ENCODE measurements around the gene IL10RB. TPM values are rescaled to one million over a fixed set of nuclear protein-coding genes. Genes with fewer than 3 reads are reported as not detected.

IL10RB gene
- total and polyA plus RNA-seq, 2 donors (not counting 1 experiment from before 2014, with no cell fraction given): 29.3 to 32.5 TPM

- no peaks in the 10 kb centered on the region for H3K27me3 Mint-ChIP-seq
- no peak overlapping the region for H3K9ac ChIP-seq (ENCODE audit: low read length)
- H3K79me2 ChIP-seq (ENCODE audit: control insufficient read depth, insufficient read depth, low read length): peaks cover 18% of the 10 kb centered on the region
- H3K27ac Mint-ChIP-seq: no peak overlapping the region
- intact Hi-C loops (cut with micrococcal nuclease): no loop called here
- no peak overlapping the region for H2AFZ ChIP-seq (ENCODE audit: insufficient read depth, low read depth, low read length, poor library complexity, severe bottlenecking)
- H3K27ac ChIP-seq (ENCODE audit: low read length in 2 of 2): no peak overlapping the region
- H3K9me3 ChIP-seq (ENCODE audit: control extremely low read depth in 1 of 3, control insufficient read depth in 2 of 3, insufficient read depth in 1 of 3, low read length in 2 of 3): no peaks in the 10 kb centered on the region
- H3K4me2 ChIP-seq (replicated peaks; ENCODE audit: low read depth, low read length, poor library complexity, severe bottlenecking): no peak overlapping the region
- ChIA-PET POLR2A (no interaction called here), CTCF (no interaction called here)
- ATAC-seq (ENCODE audit: low read depth) (no peak), DNase-seq (no peak)
- peaks cover 0 to 58% of the 10 kb centered on the region in 2 experiments for H3K36me3 ChIP-seq (replicated peaks in 1 of 2; ENCODE audit: control extremely low read depth in 1 of 2, control insufficient read depth in 1 of 2, extremely low read depth in 1 of 2, insufficient read depth in 2 of 2, low read length in 1 of 2)
- H3K4me3 ChIP-seq (ENCODE audit: control extremely low read depth in 1 of 5, extremely low read depth in 1 of 5, insufficient read depth in 1 of 5, low read depth in 2 of 5, low read length in 4 of 5): no peak overlapping the region
- H3K27me3 ChIP-seq (replicated peaks in 1 of 4; ENCODE audit: control extremely low read depth in 1 of 4, control insufficient read depth in 3 of 4, insufficient read depth in 4 of 4, low read length in 3 of 4): no peaks in the 10 kb centered on the region
- no peak for TF ChIP-seq EZH2 (IDR thresholded peaks at IDR 0.05; ENCODE audit: borderline replicate concordance, insufficient read depth, low read depth, low read length, poor library complexity, severe bottlenecking)
- no peak for TF ChIP-seq CTCF (IDR thresholded peaks at IDR 0.05)
- H3K4me1 ChIP-seq (ENCODE audit: control insufficient read depth in 2 of 2, insufficient read depth in 2 of 2, low read length in 2 of 2): peaks cover 22 to 31% of the 10 kb centered on the region in 2 donors
- WGBS (ENCODE audit: insufficient coverage): 97% methylated on average over 7 of the region's 7 CpGs
- no peaks in the 10 kb centered on the region for H3K9me3 Mint-ChIP-seq (ENCODE audit: insufficient read depth)
- no peaks in the 10 kb centered on the region for H4K20me1 ChIP-seq (ENCODE audit: control insufficient read depth, insufficient read depth, low read length, poor library complexity, severe bottlenecking)
- peaks cover 25% of the 10 kb centered on the region for H3K4me1 Mint-ChIP-seq
- no peak overlapping the region for H3K4me3 Mint-ChIP-seq
Observed at GRCh38 chr21:33293136-33293535, 27.0 kb downstream of the IL10RB start.

DNA sequence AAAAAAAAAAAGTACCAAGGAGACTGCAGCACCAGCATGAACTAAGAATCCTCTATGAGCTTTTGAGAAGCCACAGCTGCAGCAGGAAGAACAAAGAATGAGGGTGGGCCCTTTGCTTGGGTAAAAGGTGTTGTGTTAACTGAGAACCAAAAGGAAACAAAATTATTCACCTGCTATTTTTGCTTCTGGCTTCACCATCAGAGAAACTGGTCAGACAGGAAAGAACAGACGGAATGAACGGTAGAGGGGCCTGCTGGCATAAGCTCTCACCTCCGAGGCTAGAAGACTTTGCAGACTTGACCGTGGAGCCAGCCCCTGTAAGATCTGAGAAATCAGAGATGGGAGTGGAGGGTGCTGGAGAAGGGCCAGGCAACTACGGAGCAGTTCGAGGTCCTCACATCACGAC lies 27.6 kb downstream of the IL10RB start:
- Mint-ChIP-seq H3K27me3 (no peaks in the 10 kb centered on the region), H3K27ac (peak overlapping the region; percentile 78), H3K9me3 (ENCODE audit: insufficient read depth) (no peaks in the 10 kb centered on the region), H3K4me1 (peaks cover 29% of the 10 kb centered on the region), H3K4me3 (no peak overlapping the region)
- H3K27ac ChIP-seq (ENCODE audit: low read length in 2 of 2): no peak overlapping the region
- peaks cover 0 to 52% of the 10 kb centered on the region in 2 experiments for H3K36me3 ChIP-seq (replicated peaks in 1 of 2; ENCODE audit: control extremely low read depth in 1 of 2, control insufficient read depth in 1 of 2, extremely low read depth in 1 of 2, insufficient read depth in 2 of 2, low read length in 1 of 2)
- no peaks in the 10 kb centered on the region for H3K9me3 ChIP-seq (ENCODE audit: control extremely low read depth in 1 of 3, control insufficient read depth in 2 of 3, insufficient read depth in 1 of 3, low read length in 2 of 3)
- no peaks in the 10 kb centered on the region for H3K27me3 ChIP-seq (replicated peaks in 1 of 4; ENCODE audit: control extremely low read depth in 1 of 4, control insufficient read depth in 3 of 4, insufficient read depth in 4 of 4, low read length in 3 of 4)
- TF ChIP-seq CTCF (IDR thresholded peaks at IDR 0.05) (no peak), EZH2 (IDR thresholded peaks at IDR 0.05; ENCODE audit: borderline replicate concordance, insufficient read depth, low read depth, low read length, poor library complexity, severe bottlenecking) (no peak)
- H3K4me1 ChIP-seq (ENCODE audit: control insufficient read depth in 2 of 2, insufficient read depth in 2 of 2, low read length in 2 of 2): peaks cover 26 to 36% of the 10 kb centered on the region in 2 donors
- ChIA-PET POLR2A (interaction anchor here (0.6 kb wide), 1 partner anchor 31 kb away, joined by 3 read pairs; the partner anchor contains the start of gene IFNAR1), CTCF (interaction anchor here (0.5 to 0.9 kb wide), 3 partner anchors 17 to 149 kb away, joined by 3 to 4 read pairs (median 4); no protein-coding TSS in a partner anchor)
- no peak overlapping the region for H2AFZ ChIP-seq (ENCODE audit: insufficient read depth, low read depth, low read length, poor library complexity, severe bottlenecking)
- H3K9ac ChIP-seq (ENCODE audit: low read length): no peak overlapping the region
- no peaks in the 10 kb centered on the region for H4K20me1 ChIP-seq (ENCODE audit: control insufficient read depth, insufficient read depth, low read length, poor library complexity, severe bottlenecking)
- ATAC-seq (ENCODE audit: low read depth): no peak
- H3K4me3 ChIP-seq (ENCODE audit: control extremely low read depth in 1 of 5, extremely low read depth in 1 of 5, insufficient read depth in 1 of 5, low read depth in 2 of 5, low read length in 4 of 5): no peak overlapping the region
- no peak for DNase-seq
- H3K79me2 ChIP-seq (ENCODE audit: control insufficient read depth, insufficient read depth, low read length): peaks cover 16% of the 10 kb centered on the region
- no peak overlapping the region for H3K4me2 ChIP-seq (replicated peaks; ENCODE audit: low read depth, low read length, poor library complexity, severe bottlenecking)
- intact Hi-C loops (cut with micrococcal nuclease): no loop called here
- WGBS (ENCODE audit: insufficient coverage): 71% methylated on average over 4 of the region's 7 CpGs
